Measurements from ENCODE around the gene CHRM2. TPM values are rescaled to one million over a fixed set of nuclear protein-coding genes. Genes with fewer than 3 reads are reported as not detected.

CHRM2 gene
- total RNA-seq, 1 experiment from 2014 or later: not detected

DNA sequence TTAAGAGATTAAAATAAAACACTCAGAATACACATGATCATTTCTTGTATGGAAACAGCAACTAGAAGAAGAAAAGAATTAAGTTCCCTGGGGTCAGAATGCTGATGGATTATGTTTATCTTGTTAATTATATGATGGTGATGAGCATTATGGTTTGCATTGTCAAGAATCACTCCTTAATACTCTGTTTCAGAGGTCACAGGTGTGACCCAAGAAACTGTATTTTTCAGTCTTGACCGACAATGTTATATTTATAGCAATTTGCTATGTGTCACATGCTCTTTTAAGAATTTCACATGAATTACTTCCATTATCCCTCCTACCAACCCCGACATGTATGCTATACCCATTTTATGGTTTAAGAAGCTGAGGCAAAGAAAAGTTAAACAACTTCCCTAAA is 2.7 kb upstream of the CHRM2 start:
- Histone ChIP-seq H2BK5ac (ENCODE audit: insufficient read length, low read length) (no peak overlapping the region), H3K9me3 (ENCODE audit: control insufficient read depth, low read depth, low read length) (no peaks in the 10 kb centered on the region), H3K18ac (ENCODE audit: insufficient read length, low read depth, low read length) (no peak overlapping the region), H2BK15ac (ENCODE audit: low read depth, low read length) (no peak overlapping the region), H3K23ac (ENCODE audit: insufficient read length, low read depth, low read length) (no peak overlapping the region), H3K4me2 (ENCODE audit: insufficient read depth, insufficient read length, low read length) (no peak overlapping the region), H3K23me2 (ENCODE audit: insufficient read length, low read depth, low read length, poor library complexity, severe bottlenecking) (peaks cover 21% of the 10 kb centered on the region), H4K5ac (ENCODE audit: insufficient read length, low read depth, low read length) (no peak overlapping the region), H2BK12ac (ENCODE audit: insufficient read length, low read depth, low read length) (no peak overlapping the region), H4K20me1 (ENCODE audit: control insufficient read depth, insufficient read depth, insufficient read length) (no peaks in the 10 kb centered on the region), H3K4ac (ENCODE audit: low read depth, low read length) (no peak overlapping the region), H3K79me1 (ENCODE audit: insufficient read depth, low read depth, low read length, poor library complexity, severe bottlenecking) (no peaks in the 10 kb centered on the region), H2BK120ac (ENCODE audit: low read depth, low read length, poor library complexity, severe bottlenecking) (no peak overlapping the region), H2AK5ac (ENCODE audit: insufficient read length, low read length) (no peak overlapping the region), H3K4me1 (ENCODE audit: insufficient read depth, low read length) (no peaks in the 10 kb centered on the region), H4K8ac (replicated peaks; ENCODE audit: insufficient read length, low read depth, low read length) (no peak overlapping the region), H3K27me3 (ENCODE audit: insufficient read depth, low read length) (peaks cover 27% of the 10 kb centered on the region), H3K56ac (ENCODE audit: insufficient read length, low read depth, low read length) (no peak overlapping the region), H3K27ac (ENCODE audit: insufficient read length, low read depth, low read length) (no peak overlapping the region), H3T11ph (ENCODE audit: low read length) (no peak overlapping the region), H2AFZ (ENCODE audit: low read length) (no peak overlapping the region), H3K14ac (ENCODE audit: insufficient read depth, low read length) (no peak overlapping the region), H3K9ac (ENCODE audit: extremely low read depth, insufficient read length, low read length) (no peak overlapping the region), H2BK20ac (ENCODE audit: low read depth, low read length, poor library complexity, severe bottlenecking) (no peak overlapping the region), H3K79me2 (ENCODE audit: insufficient read depth, low read length) (no peaks in the 10 kb centered on the region), H4K91ac (ENCODE audit: insufficient read length, low read depth, low read length) (no peak overlapping the region)
- H3K27me3 Mint-ChIP-seq (ENCODE audit: low read depth): peaks cover 71% of the 10 kb centered on the region
- no peak for DNase-seq
- no CpG with 5 or more reads among the region's 2 CpGs for WGBS (ENCODE audit: extremely low coverage, insufficient read length, low lambda C conversion rate)
- H3K9me3 Mint-ChIP-seq: no peaks in the 10 kb centered on the region; a peak in 1 of 5 replicates
- no peak overlapping the region for H3K27ac Mint-ChIP-seq
- peaks cover 22 to 25% of the 10 kb centered on the region in 2 experiments for H3K4me1 Mint-ChIP-seq
- no peaks in the 10 kb centered on the region for H3K36me3 Mint-ChIP-seq (ENCODE audit: insufficient read depth in 1 of 3, low read depth in 3 of 3)
- TF ChIP-seq, protein P1, sequence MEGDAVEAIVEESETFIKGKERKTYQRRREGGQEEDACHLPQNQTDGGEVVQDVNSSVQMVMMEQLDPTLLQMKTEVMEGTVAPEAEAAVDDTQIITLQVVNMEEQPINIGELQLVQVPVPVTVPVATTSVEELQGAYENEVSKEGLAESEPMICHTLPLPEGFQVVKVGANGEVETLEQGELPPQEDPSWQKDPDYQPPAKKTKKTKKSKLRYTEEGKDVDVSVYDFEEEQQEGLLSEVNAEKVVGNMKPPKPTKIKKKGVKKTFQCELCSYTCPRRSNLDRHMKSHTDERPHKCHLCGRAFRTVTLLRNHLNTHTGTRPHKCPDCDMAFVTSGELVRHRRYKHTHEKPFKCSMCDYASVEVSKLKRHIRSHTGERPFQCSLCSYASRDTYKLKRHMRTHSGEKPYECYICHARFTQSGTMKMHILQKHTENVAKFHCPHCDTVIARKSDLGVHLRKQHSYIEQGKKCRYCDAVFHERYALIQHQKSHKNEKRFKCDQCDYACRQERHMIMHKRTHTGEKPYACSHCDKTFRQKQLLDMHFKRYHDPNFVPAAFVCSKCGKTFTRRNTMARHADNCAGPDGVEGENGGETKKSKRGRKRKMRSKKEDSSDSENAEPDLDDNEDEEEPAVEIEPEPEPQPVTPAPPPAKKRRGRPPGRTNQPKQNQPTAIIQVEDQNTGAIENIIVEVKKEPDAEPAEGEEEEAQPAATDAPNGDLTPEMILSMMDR (conservative IDR thresholded peaks at IDR 0.05): no peak
- no peak overlapping the region for H3K4me3 Mint-ChIP-seq
